GM12878 (cell line): ENCODE measurements around the gene SEMA5B. TPM values are rescaled to one million over a fixed set of nuclear protein-coding genes. Genes with fewer than 3 reads are reported as not detected.

Experiments
- ATAC-seq: fragments of 200-7000 bp; cut with Tn5 transposase; 3 replicates; pipeline ENCODE4 v1.9.1; 2020; ENCODE audit warnings: mild to moderate bottlenecking, moderate library complexity
- BruUV-seq: library from RNA; stranded (reverse); fragments of 400-500 nt; replicated peaks from 2 replicates; lab custom pipeline; 2021; lab: Mats Ljungman, UMichigan
- CTCF ChIA-PET: fragments of 300-600 bp; sonication (Branson Sonifier 250); formaldehyde crosslinking; extraction: SDS; loops from one replicate; lab custom pipeline; 2021; ENCODE audit warnings: inconsistent platforms; lab: Yijun Ruan, JAX
- POLR2A ChIA-PET: fragments of 350-600 bp; formaldehyde crosslinking; extraction: SDS; loops from one replicate; lab custom pipeline; 2021; ENCODE audit warnings: inconsistent platforms; lab: Charles Lee
- RAD21 ChIA-PET: fragments of 300-600 bp; sonication (Branson Sonifier 250); formaldehyde crosslinking; loops from one replicate; lab custom pipeline; 2023; ENCODE audit warnings: antibody characterized with exemption; ENCODE audit not compliant: unreplicated experiment; lab: Charles Lee
- SMC1A ChIA-PET: fragments of 300-600 bp; sonication (Branson Sonifier 250); formaldehyde crosslinking; loops from one replicate; lab custom pipeline; 2023; ENCODE audit not compliant: unreplicated experiment, uncharacterized antibody; lab: Charles Lee
- DNase-seq: peaks from one replicate; pipeline ENCODE4 v3.0.0-alpha.2; 2011; ENCODE audit warnings: low read depth, low spot score
- FAIRE-seq: peaks from 3 replicates; lab custom pipeline; 2011; peaks lifted over from hg19 to GRCh38; lab: Jason Lieb, UNC
- H2AFZ ChIP-seq: 2 replicates; pipeline ENCODE4 v1.6.0; 2011; ENCODE audit warnings: low read depth, low read length, control low read depth; ENCODE audit not compliant: control insufficient read depth
- H3K27ac ChIP-seq: 2 replicates; pipeline ENCODE4 v1.5.1; 2011; ENCODE audit warnings: control low read depth; ENCODE audit not compliant: control insufficient read depth, insufficient read depth
- H3K27me3 ChIP-seq, 2 experiments: replicated peaks in 1 of 2; 2 replicates each; pipeline versions ENCODE4 v1.6.0 to v1.6.1; 2011; ENCODE audit warnings: low read length in 1 of 2; ENCODE audit not compliant: control insufficient read depth in 2 of 2, insufficient read depth in 2 of 2
- H3K36me3 ChIP-seq, 2 experiments: 2 replicates each; pipeline ENCODE4 v1.5.1; 2011; ENCODE audit warnings: low read length in 1 of 2; ENCODE audit not compliant: control insufficient read depth in 2 of 2, insufficient read depth in 2 of 2
- H3K4me1 ChIP-seq: 2 replicates; pipeline ENCODE4 v1.6.1; 2011; ENCODE audit warnings: mild to moderate bottlenecking, low read length, moderate library complexity, mixed read lengths; ENCODE audit not compliant: control insufficient read depth, insufficient read depth
- H3K4me2 ChIP-seq: 2 replicates; pipeline ENCODE4 v1.6.0; 2011; ENCODE audit warnings: control low read depth; ENCODE audit not compliant: control insufficient read depth, insufficient read depth
- H3K4me3 ChIP-seq: fragments of 200-600 bp; sonication (generic); 2 replicates; pipeline ENCODE4 v1.5.1; 2016
- H3K79me2 ChIP-seq: 2 replicates; pipeline ENCODE4 v1.6.0; 2011; ENCODE audit warnings: low read length; ENCODE audit not compliant: control insufficient read depth, insufficient read depth
- H3K9ac ChIP-seq: 2 replicates; pipeline ENCODE4 v1.8.0; 2011; ENCODE audit warnings: low read length, control low read depth, mixed read lengths; ENCODE audit not compliant: control insufficient read depth, insufficient read depth
- H3K9me3 ChIP-seq: replicated peaks from 3 replicates; pipeline ENCODE4 v1.5.1; 2011; ENCODE audit warnings: mild to moderate bottlenecking, low read length; ENCODE audit not compliant: control insufficient read depth, insufficient read depth
- H4K20me1 ChIP-seq: 2 replicates; pipeline ENCODE4 v1.6.0; 2011; ENCODE audit not compliant: control insufficient read depth, insufficient read depth
- FOXM1 ChIP-seq: IDR thresholded peaks from 2 replicates; pipeline ENCODE4 v1.6.1; 2012; ENCODE audit warnings: low read depth, mild to moderate bottlenecking, inconsistent platforms, low read length, moderate library complexity
- KAT2A ChIP-seq: conservative IDR thresholded peaks from 2 replicates; pipeline ENCODE4 v1.6.1; 2011; ENCODE audit warnings: low read depth, low read length; ENCODE audit not compliant: control insufficient read depth
- NFIC ChIP-seq: IDR thresholded peaks from 2 replicates; pipeline ENCODE4 v1.6.1; 2012; ENCODE audit warnings: low read depth, mild to moderate bottlenecking, inconsistent platforms, low read length, moderate library complexity
- POLR2AphosphoS5 ChIP-seq: IDR thresholded peaks from 2 replicates; pipeline ENCODE4 v1.6.1; 2011; ENCODE audit warnings: mild to moderate bottlenecking, low read length, inconsistent platforms
- RAD51 ChIP-seq: fragments of 450-650 bp; IDR thresholded peaks from 2 replicates; pipeline ENCODE4 v1.6.1; 2016; ENCODE audit warnings: moderate library complexity, mild to moderate bottlenecking, inconsistent platforms
- SMC3 ChIP-seq: IDR thresholded peaks from 2 replicates; pipeline ENCODE4 v1.6.1; 2011; ENCODE audit warnings: low read length, improper control_type of control experiment, borderline replicate concordance
- STAT1 ChIP-seq: fragments of 450-650 bp; conservative IDR thresholded peaks from 2 replicates; pipeline ENCODE4 v1.6.1; 2014; ENCODE audit warnings: antibody characterized with exemption, mild to moderate bottlenecking
- WRNIP1 ChIP-seq: IDR thresholded peaks from 2 replicates; pipeline ENCODE4 v1.6.1; 2011; ENCODE audit warnings: low read depth, low read length, improper control_type of control experiment, borderline replicate concordance
- YBX1 ChIP-seq: fragments of 450-650 bp; IDR thresholded peaks from 2 replicates; pipeline ENCODE4 v1.6.1; 2016; ENCODE audit warnings: antibody characterized with exemption
- ZSCAN29 ChIP-seq: fragments of 450-650 bp; IDR thresholded peaks from 2 replicates; pipeline ENCODE4 v1.6.1; 2017; ENCODE audit warnings: mild to moderate bottlenecking, moderate library complexity
- WGBS: methylation state at CpG from one replicate; pipeline ENCODE4 v1.1.6; 2016; ENCODE audit warnings: low lambda C conversion rate; ENCODE audit not compliant: insufficient replicate concordance, insufficient coverage; ENCODE audit errors: missing lambda C conversion rate; 5-methylcytosine and 5-hydroxymethylcytosine counted together
- in situ Hi-C: fragments of 300-500 bp; cut with MboI; formaldehyde crosslinking; loops from 9 replicates; pipeline ENCODE4 v1.14.3; 2018; ENCODE audit warnings: mixed read lengths
- intact Hi-C: fragments of 100-400 bp; cut with micrococcal nuclease; formaldehyde crosslinking; loops from one replicate; pipeline ENCODE4 v1.14.2; 2022; ENCODE audit not compliant: unreplicated experiment
- polyA plus RNA-seq, 11 experiments: library from polyadenylated mRNA; depleted of rRNA in 4 of 11; unstranded in 6 of 11; stranded (reverse) in 5 of 11; fragments of >200 nt; fragmentation: Nextera tagmentation in 4 of 11; fragmentation: Illumina TruSeq in 1 of 11; extraction: Ambion mirVana in 4 of 11; extraction: Trizol in 1 of 11; gene quantifications; 1 replicate in 1 of 11; 2 replicates in 10 of 11; pipeline versions ENCODE4 v1.2.1 to v1.2.3, GENCODE V29; 2011 to 2016; ENCODE audit warnings: inconsistent platforms in 2 of 11, missing spikeins in 2 of 11, low read depth in 1 of 11
- total RNA-seq, 4 experiments: library from RNA; depleted of rRNA in 3 of 4; stranded (reverse); fragments of >200 nt in 3 of 4; fragmentation: Illumina TruSeq in 1 of 4; extraction: Trizol in 1 of 4; gene quantifications; 2 replicates each; pipeline versions ENCODE4 v1.2.1 to v1.2.3, GENCODE V29; 2013 to 2021
- TF ChIP-seq, protein P1 (sequence below): fragments of 150-350 bp; IDR thresholded peaks from 2 replicates; pipeline ENCODE4 v1.6.1; 2016; ENCODE audit warnings: low read depth, low read length
- TF ChIP-seq, protein P2 (sequence below): fragments of 450-650 bp; conservative IDR thresholded peaks from 2 replicates; pipeline ENCODE4 v1.6.1; 2017; ENCODE audit warnings: mild to moderate bottlenecking, moderate library complexity
- TF ChIP-seq, protein P3 (sequence below): fragments of 450-650 bp; IDR thresholded peaks from 2 replicates; pipeline ENCODE4 v1.6.1; 2016; ENCODE audit warnings: mild to moderate bottlenecking
- TF ChIP-seq, protein P4 (sequence below): fragments of 450-650 bp; formaldehyde crosslinking; IDR thresholded peaks from 2 replicates; pipeline ENCODE4 v1.4.0; 2022; ENCODE audit warnings: mild to moderate bottlenecking, moderate library complexity

The SEMA5B gene
- total and polyA plus RNA-seq, 10 of the 15 experiments (the other 5 are each of a cell fraction or from before 2014, with no cell fraction given) = 0.05 TPM; not detected in 9

DNA sequence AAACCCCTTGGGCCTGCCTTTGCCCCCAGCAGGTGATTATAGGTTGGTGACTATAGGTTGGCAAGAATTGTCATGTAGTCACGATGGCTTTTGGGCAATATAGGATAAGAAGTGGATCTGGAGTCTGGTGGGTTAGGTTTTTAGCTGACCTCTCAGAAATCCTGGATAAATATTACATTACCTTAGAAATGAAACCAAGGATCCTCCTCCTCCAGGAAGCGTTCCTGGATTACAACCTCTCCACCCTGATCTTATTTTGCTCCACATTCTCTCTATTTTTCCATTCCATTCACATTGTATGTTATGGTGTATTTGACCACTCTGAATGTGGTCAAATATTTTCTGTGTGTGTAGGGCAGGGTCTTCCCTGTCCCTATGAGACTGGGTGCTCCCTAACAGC lies 82.3 kb downstream of the SEMA5B start (continued):
- TF ChIP-seq, protein P1, sequence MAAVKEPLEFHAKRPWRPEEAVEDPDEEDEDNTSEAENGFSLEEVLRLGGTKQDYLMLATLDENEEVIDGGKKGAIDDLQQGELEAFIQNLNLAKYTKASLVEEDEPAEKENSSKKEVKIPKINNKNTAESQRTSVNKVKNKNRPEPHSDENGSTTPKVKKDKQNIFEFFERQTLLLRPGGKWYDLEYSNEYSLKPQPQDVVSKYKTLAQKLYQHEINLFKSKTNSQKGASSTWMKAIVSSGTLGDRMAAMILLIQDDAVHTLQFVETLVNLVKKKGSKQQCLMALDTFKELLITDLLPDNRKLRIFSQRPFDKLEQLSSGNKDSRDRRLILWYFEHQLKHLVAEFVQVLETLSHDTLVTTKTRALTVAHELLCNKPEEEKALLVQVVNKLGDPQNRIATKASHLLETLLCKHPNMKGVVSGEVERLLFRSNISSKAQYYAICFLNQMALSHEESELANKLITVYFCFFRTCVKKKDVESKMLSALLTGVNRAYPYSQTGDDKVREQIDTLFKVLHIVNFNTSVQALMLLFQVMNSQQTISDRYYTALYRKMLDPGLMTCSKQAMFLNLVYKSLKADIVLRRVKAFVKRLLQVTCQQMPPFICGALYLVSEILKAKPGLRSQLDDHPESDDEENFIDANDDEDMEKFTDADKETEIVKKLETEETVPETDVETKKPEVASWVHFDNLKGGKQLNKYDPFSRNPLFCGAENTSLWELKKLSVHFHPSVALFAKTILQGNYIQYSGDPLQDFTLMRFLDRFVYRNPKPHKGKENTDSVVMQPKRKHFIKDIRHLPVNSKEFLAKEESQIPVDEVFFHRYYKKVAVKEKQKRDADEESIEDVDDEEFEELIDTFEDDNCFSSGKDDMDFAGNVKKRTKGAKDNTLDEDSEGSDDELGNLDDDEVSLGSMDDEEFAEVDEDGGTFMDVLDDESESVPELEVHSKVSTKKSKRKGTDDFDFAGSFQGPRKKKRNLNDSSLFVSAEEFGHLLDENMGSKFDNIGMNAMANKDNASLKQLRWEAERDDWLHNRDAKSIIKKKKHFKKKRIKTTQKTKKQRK = no peak
- no peak for TF ChIP-seq WRNIP1
- no peak for TF ChIP-seq YBX1
- TF ChIP-seq, protein P2, sequence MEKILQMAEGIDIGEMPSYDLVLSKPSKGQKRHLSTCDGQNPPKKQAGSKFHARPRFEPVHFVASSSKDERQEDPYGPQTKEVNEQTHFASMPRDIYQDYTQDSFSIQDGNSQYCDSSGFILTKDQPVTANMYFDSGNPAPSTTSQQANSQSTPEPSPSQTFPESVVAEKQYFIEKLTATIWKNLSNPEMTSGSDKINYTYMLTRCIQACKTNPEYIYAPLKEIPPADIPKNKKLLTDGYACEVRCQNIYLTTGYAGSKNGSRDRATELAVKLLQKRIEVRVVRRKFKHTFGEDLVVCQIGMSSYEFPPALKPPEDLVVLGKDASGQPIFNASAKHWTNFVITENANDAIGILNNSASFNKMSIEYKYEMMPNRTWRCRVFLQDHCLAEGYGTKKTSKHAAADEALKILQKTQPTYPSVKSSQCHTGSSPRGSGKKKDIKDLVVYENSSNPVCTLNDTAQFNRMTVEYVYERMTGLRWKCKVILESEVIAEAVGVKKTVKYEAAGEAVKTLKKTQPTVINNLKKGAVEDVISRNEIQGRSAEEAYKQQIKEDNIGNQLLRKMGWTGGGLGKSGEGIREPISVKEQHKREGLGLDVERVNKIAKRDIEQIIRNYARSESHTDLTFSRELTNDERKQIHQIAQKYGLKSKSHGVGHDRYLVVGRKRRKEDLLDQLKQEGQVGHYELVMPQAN = no peak

DNA sequence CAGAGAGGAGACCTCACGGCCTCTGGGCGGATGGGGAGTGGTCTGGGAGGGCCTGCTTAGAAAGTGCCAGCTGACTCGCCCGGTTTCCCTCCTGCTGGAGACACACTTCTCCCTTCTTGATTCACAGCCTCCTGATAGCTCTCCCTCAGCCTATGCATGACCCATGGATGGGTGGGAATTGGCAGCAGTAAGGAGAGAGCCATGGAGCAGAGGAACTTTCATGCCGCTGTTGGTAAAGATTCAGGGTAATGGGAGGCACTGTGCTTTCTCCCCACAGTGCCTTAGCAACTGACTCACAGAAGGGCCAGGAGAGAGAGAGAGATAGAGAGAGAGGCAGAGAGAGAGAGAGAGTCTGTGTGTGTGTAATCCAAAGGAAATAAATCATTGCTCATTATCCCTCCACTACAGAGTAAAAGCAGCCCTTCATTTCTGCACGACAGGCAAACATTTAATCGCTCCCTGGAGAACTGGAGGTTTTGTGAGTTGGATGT lies 82.8 kb downstream of the SEMA5B start:
- Histone ChIP-seq H3K9ac (no peak overlapping the region), H3K27me3 (peaks cover 0 to 2% of the 10 kb centered on the region in 2 experiments; a peak in 1 of 4 replicates), H3K36me3 (no peaks in the 10 kb centered on the region), H3K4me2 (no peak overlapping the region), H2AFZ (no peak overlapping the region), H3K9me3 (no peaks in the 10 kb centered on the region), H3K4me3 (no peak overlapping the region), H4K20me1 (no peaks in the 10 kb centered on the region), H3K27ac (no peak overlapping the region), H3K79me2 (no peaks in the 10 kb centered on the region), H3K4me1 (no peaks in the 10 kb centered on the region)
- DNase-seq = no peak
- POLR2A ChIA-PET = no interaction called here
- WGBS = 61% methylated on average over 7 of the region's 7 CpGs
- no TSS peak for BruUV-seq
- RAD21 ChIA-PET = no interaction called here
- ATAC-seq = no peak
- SMC1A ChIA-PET = no interaction called here
- no peak for FAIRE-seq
- CTCF ChIA-PET = no interaction called here
- in situ Hi-C loops = no loop called here
- intact Hi-C loops = loop anchor here (5.0 to 10.0 kb wide), 2 partner anchors 190 to 318 kb away; no protein-coding TSS in a partner anchor
- TF ChIP-seq RAD51 = no peak
- TF ChIP-seq ZSCAN29 = no peak
- no peak for TF ChIP-seq FOXM1
- TF ChIP-seq, protein P3, sequence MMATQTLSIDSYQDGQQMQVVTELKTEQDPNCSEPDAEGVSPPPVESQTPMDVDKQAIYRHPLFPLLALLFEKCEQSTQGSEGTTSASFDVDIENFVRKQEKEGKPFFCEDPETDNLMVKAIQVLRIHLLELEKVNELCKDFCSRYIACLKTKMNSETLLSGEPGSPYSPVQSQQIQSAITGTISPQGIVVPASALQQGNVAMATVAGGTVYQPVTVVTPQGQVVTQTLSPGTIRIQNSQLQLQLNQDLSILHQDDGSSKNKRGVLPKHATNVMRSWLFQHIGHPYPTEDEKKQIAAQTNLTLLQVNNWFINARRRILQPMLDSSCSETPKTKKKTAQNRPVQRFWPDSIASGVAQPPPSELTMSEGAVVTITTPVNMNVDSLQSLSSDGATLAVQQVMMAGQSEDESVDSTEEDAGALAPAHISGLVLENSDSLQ = no peak
- TF ChIP-seq STAT1 = no peak
- TF ChIP-seq KAT2A = no peak
- no peak for TF ChIP-seq POLR2AphosphoS5
- TF ChIP-seq SMC3 = no peak
- TF ChIP-seq, protein P4, sequence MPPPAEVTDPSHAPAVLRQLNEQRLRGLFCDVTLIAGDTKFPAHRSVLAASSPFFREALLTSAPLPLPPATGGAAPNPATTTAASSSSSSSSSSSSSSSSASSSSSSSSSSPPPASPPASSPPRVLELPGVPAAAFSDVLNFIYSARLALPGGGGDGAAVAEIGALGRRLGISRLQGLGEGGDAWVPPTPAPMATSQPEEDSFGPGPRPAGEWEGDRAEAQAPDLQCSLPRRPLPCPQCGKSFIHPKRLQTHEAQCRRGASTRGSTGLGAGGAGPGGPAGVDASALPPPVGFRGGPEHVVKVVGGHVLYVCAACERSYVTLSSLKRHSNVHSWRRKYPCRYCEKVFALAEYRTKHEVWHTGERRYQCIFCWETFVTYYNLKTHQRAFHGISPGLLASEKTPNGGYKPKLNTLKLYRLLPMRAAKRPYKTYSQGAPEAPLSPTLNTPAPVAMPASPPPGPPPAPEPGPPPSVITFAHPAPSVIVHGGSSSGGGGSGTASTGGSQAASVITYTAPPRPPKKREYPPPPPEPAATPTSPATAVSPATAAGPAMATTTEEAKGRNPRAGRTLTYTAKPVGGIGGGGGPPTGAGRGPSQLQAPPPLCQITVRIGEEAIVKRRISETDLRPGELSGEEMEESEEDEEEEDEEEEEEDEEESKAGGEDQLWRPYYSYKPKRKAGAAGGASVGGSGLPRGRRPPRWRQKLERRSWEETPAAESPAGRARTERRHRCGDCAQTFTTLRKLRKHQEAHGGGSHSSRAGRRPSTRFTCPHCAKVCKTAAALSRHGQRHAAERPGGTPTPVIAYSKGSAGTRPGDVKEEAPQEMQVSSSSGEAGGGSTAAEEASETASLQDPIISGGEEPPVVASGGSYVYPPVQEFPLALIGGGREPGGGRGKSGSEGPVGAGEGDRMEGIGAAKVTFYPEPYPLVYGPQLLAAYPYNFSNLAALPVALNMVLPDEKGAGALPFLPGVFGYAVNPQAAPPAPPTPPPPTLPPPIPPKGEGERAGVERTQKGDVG (CRISPR knock-in tag) = no peak
- no peak for TF ChIP-seq NFIC
